Ishikawa (cell line): Measurements from ENCODE around the gene CAMP.

Experiments used
- CEBPB ChIP-seq: IDR thresholded peaks from 2 replicates; pipeline ENCODE4 v1.6.1; 2012
- CREB1 ChIP-seq: IDR thresholded peaks from 2 replicates; pipeline ENCODE4 v1.6.1; 2012; ENCODE audit warnings: low read depth
- EGR1 ChIP-seq: IDR thresholded peaks from 2 replicates; pipeline ENCODE4 v1.6.1; 2012
- EP300 ChIP-seq: IDR thresholded peaks from 2 replicates; pipeline ENCODE4 v1.6.1; 2012; ENCODE audit warnings: borderline replicate concordance
- FOXM1 ChIP-seq: IDR thresholded peaks from 2 replicates; pipeline ENCODE4 v1.6.1; 2012; ENCODE audit warnings: low read depth, borderline replicate concordance
- NFIC ChIP-seq: IDR thresholded peaks from 2 replicates; pipeline ENCODE4 v1.6.1; 2012
- RAD21 ChIP-seq: IDR thresholded peaks from 2 replicates; pipeline ENCODE4 v1.6.1; 2012; ENCODE audit warnings: low read depth
- REST ChIP-seq: IDR thresholded peaks from 2 replicates; pipeline ENCODE4 v1.6.1; 2012; ENCODE audit warnings: low read depth, mild to moderate bottlenecking
- TAF1 ChIP-seq: IDR thresholded peaks from 2 replicates; pipeline ENCODE4 v1.6.1; 2012; ENCODE audit warnings: low read depth, mild to moderate bottlenecking
- TCF12 ChIP-seq: IDR thresholded peaks from 2 replicates; pipeline ENCODE4 v1.6.1; 2012; ENCODE audit warnings: low read depth
- TEAD4 ChIP-seq: IDR thresholded peaks from 2 replicates; pipeline ENCODE4 v1.6.1; 2012
- USF1 ChIP-seq: IDR thresholded peaks from 2 replicates; pipeline ENCODE4 v1.6.1; 2012
- YY1 ChIP-seq: IDR thresholded peaks from 2 replicates; pipeline ENCODE4 v1.6.1; 2012; ENCODE audit warnings: low read depth
- ZBTB7A ChIP-seq: IDR thresholded peaks from 2 replicates; pipeline ENCODE4 v1.6.1; 2012; ENCODE audit warnings: low read depth
- TF ChIP-seq, protein P1 (sequence below): IDR thresholded peaks from 2 replicates; pipeline ENCODE4 v1.6.1; 2012

Gene CAMP

GRCh38 chr3:48238531-48239085 is 15.3 kb downstream of the CAMP start:
- TF ChIP-seq NFIC (no peak), TCF12 (no peak), REST (no peak), EGR1 (no peak), CEBPB (no peak), TEAD4 (no peak), RAD21 (no peak), USF1 (no peak), FOXM1 (no peak), ZBTB7A (no peak), YY1 (no peak), CREB1 (no peak), EP300 (no peak), TAF1 (no peak)
- TF ChIP-seq, protein P1, sequence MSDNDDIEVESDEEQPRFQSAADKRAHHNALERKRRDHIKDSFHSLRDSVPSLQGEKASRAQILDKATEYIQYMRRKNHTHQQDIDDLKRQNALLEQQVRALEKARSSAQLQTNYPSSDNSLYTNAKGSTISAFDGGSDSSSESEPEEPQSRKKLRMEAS = no peak

GRCh38 chr3:48240000-48240963 is 17.0 kb downstream of the CAMP start:
- no peak for TF ChIP-seq YY1
- TF ChIP-seq TCF12 = no peak
- no peak for TF ChIP-seq ZBTB7A
- TF ChIP-seq, protein P1 = no peak
- TF ChIP-seq NFIC = no peak
- no peak for TF ChIP-seq USF1
- TF ChIP-seq EGR1 = no peak
- TF ChIP-seq RAD21 = no peak
- TF ChIP-seq EP300 = no peak
- no peak for TF ChIP-seq CEBPB
- TF ChIP-seq TEAD4 = no peak
- no peak for TF ChIP-seq CREB1
- no peak for TF ChIP-seq FOXM1
- TF ChIP-seq REST = no peak
- TF ChIP-seq TAF1 = no peak

- TF ChIP-seq ZBTB7A (no peak), NFIC (no peak), YY1 (no peak), CEBPB (no peak), TEAD4 (no peak), USF1 (no peak)
These were observed 18.6 kb downstream of the CAMP start for GRCh38 chr3:48241796-48242455.

DNA sequence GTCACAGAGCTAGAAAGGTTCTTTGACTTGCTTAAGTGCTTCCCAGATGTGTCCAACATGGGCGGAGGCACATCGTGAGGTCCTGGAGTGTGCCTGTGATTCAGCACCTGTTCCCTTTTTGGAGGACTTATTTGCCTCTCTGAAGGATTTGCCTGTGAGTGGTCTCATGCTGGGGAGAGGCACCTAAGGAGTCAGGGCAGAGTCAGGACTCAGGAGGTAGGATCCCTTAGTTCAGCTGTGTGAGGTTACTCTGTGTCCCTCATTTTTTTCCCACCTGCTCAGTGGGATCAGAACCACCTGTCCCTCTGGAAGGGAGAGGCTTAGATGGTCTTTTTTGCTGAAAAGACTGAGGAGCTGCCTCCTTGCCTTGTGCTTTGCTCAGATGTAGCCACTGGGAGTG is 20.6 kb downstream of the CAMP start:
- TF ChIP-seq TEAD4 = no peak
- TF ChIP-seq YY1 = no peak
- no peak for TF ChIP-seq NFIC
- TF ChIP-seq REST = no peak
- TF ChIP-seq, protein P1 = no peak
- no peak for TF ChIP-seq CEBPB
- TF ChIP-seq EGR1 = no peak
- no peak for TF ChIP-seq TCF12
- no peak for TF ChIP-seq CREB1
- TF ChIP-seq TAF1 = no peak
- no peak for TF ChIP-seq RAD21
- no peak for TF ChIP-seq FOXM1
- no peak for TF ChIP-seq USF1
- TF ChIP-seq EP300 = no peak
- TF ChIP-seq ZBTB7A = no peak
